Measurements from ENCODE around the gene PACSIN1. TPM values are rescaled to one million over a fixed set of nuclear protein-coding genes. Genes with fewer than 3 reads are reported as not detected.
"Not testable (repeated sequence)": the region's sequence is repeated elsewhere in the genome, so short reads cannot be mapped to it uniquely, and the experiment has no call there.

Gene PACSIN1
- total RNA-seq, 1 experiment from 2014 or later = not detected

GRCh38 chr6:34484899-34485298 is 19.0 kb downstream of the PACSIN1 start:
- DNase-seq (ENCODE audit: low read depth) = peak; percentile 59

DNA sequence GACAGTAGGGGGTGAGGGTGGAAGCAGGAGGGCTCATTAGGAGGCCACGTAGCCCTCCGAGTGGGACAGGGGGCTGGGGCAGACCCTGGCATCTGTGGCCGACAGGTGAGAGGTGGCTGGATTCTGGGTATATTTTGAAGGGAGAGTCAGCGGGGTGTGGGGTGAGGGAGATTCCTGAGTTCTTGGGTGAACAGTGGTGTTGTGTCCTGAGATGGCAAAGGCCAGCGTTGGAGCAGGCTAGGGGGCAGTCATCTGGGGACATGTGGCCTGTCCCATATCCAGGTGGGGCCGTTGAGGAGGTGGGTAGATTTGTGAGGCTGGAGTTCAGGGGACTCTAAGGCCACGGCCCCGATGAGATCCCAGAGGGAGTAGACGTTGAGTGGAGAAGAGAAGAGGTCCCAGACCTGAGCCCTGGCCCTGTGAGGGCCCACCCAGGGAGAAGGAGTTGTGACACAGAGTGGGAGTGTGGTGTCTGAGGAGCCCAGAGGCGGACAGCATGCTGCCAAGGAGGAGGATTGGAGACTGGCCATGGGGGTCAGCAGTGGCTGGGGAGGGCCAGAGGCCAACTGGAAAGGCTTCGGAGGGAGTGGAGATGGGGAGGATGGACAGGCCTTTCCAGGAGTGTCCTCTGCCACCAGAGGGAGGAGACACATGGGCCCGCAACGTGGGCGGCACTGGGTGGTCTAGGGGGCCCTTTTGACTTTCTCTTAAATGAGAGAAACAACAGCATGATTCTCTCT is 19.6 kb downstream of the PACSIN1 start:
- no peak for DNase-seq (ENCODE audit: low read depth)

- no peak for DNase-seq (ENCODE audit: low read depth)
Measured at GRCh38 chr6:34486106-34486740, 20.3 kb downstream of the PACSIN1 start.

DNA sequence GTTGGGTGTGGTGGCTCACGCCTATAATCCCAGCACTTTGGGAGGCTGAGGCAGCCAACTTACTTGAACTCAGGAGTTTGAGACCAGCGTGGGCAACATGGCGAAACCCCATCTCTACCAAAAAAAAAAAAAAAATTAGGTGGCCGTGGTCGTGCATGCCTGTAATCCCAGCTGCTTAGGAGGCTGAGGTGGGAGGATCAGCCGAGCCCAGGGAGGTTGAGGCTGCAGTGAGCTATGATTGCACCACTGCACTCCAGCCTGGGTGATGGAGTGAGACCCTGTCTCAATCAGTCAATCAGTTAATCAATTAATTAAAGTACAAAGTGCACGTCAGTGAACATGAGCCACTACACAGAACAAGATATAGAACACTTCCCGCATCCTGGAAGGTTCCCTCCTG is 21.0 kb downstream of the PACSIN1 start:
- not testable (repeated sequence) for DNase-seq (ENCODE audit: low read depth)

GRCh38 chr6:34487536-34487935 is 21.7 kb downstream of the PACSIN1 start:
- DNase-seq (ENCODE audit: low read depth) = no peak

DNA sequence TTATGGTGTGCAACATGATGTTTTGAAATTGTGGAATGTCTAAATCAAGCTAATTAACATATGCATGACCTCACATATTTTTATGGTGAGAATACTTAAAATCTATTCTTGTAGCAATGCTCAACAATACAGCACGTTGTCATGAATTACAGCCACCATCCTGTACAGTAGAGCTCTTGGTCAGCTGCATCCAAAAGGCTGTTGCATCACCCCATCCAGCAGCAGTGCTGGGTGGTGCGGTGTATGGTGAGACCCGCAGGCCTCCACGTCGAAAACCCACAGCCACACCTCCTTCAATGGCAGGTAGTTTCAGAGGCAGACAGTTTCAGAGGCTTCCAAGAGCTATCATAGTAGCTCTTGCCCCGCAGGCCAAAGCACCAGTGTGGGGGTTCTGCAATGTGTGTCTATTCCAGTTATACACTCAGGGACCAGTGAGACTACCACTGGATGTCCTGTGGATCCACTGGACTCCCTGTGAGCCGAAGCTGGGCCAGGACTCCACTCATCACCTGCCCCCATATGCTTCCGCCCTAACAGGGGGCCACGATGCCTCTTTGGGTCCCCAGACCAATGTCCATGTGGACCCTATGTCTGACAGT is 23.4 kb downstream of the PACSIN1 start:
- DNase-seq (ENCODE audit: low read depth) = no peak

GRCh38 chr6:34490390-34491090 is 24.7 kb downstream of the PACSIN1 start:
- DNase-seq (ENCODE audit: low read depth) = no peak

DNA sequence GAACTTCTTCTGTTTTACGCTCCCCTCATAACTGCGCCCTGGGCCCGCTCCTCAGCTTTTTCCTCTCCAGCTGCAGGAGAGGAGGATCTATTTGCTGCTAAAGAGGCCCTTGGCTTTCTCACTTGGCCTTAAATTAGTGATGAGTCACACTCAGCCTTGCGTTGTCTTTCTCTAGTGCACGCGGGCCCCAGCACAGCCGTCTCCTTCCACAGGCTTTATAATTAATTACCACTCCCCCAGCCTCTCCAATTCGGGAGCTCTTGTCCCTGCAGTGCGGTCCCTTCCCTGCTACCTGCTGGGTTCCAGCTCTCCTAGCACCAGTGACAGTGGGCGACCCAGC is 25.2 kb downstream of the PACSIN1 start:
- no peak for DNase-seq (ENCODE audit: low read depth)

- DNase-seq (ENCODE audit: low read depth) = no peak
Measured at GRCh38 chr6:34493344-34493743, 27.5 kb downstream of the PACSIN1 start.

DNA sequence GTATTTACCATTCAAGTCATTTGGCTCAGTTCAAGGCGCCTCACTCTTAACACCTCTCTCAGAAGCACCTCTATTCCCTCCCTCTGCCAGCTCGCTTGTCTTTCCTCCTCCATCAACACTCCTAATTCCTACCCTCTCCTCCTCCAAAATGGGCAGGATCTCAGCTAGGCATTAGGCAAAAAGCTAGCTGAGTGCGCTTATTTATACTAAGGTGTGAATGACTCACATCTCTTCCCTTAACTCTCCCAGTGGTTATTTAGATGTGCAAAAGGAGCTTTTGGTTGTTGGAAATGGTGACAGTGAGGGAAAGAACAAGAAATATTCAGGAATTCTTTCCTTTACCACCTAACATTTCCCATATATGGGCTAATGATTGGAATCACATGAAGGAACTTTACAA is 29.1 kb downstream of the PACSIN1 start:
- DNase-seq (ENCODE audit: low read depth) = no peak

- DNase-seq (ENCODE audit: low read depth) = no peak
Measured at GRCh38 chr6:34496103-34496685, 30.3 kb downstream of the PACSIN1 start.

DNA sequence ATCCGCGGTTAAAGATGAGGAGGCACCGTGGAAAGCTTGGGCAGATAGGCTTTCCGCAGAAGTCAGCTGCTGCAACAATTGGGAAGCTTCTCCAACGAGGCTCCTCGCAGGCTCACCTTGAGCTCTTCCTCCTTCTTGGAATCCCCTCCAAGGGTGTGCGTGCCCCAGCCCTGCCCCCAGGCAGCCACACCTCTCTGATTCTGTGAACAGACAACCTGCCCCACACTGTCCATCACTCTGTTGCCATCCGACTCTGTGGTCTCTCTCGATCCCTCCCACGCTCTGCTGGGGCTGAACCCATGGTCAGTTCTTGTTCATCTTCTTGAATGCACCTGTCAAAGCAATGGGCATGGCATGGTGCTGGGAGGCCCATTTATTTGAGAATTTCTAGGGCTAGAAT is 31.5 kb downstream of the PACSIN1 start:
- DNase-seq (ENCODE audit: low read depth) = no peak

- no peak for DNase-seq (ENCODE audit: low read depth)
Measured at GRCh38 chr6:34506718-34507117, 40.8 kb downstream of the PACSIN1 start.

- no peak for DNase-seq (ENCODE audit: low read depth)
Measured at GRCh38 chr6:34508425-34508824, 42.5 kb downstream of the PACSIN1 start.

GRCh38 chr6:34509782-34510181 is 43.9 kb downstream of the PACSIN1 start:
- no peak for DNase-seq (ENCODE audit: low read depth)

DNA sequence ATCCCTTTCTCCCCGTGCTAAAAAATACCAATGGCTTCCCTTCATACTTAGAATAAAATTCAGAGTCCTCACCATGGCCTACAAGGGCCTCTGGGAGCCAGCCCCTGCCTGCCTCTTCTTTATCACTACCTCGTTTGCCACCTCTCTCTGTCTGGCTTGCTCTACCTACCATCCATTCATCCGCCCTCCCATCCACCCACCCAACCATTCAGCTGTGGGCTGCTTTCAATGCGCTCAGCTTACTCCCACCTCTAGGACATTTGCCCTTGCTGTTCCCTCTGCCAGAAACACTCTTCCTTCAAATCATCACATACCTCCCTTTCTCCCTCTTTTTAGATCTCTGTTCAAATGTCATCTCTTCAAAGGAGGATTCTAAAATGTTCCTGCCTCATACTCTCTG is 44.4 kb downstream of the PACSIN1 start:
- no peak for DNase-seq (ENCODE audit: low read depth)

- DNase-seq (ENCODE audit: low read depth) = no peak
Measured at GRCh38 chr6:34511214-34511914, 45.5 kb downstream of the PACSIN1 start.

DNA sequence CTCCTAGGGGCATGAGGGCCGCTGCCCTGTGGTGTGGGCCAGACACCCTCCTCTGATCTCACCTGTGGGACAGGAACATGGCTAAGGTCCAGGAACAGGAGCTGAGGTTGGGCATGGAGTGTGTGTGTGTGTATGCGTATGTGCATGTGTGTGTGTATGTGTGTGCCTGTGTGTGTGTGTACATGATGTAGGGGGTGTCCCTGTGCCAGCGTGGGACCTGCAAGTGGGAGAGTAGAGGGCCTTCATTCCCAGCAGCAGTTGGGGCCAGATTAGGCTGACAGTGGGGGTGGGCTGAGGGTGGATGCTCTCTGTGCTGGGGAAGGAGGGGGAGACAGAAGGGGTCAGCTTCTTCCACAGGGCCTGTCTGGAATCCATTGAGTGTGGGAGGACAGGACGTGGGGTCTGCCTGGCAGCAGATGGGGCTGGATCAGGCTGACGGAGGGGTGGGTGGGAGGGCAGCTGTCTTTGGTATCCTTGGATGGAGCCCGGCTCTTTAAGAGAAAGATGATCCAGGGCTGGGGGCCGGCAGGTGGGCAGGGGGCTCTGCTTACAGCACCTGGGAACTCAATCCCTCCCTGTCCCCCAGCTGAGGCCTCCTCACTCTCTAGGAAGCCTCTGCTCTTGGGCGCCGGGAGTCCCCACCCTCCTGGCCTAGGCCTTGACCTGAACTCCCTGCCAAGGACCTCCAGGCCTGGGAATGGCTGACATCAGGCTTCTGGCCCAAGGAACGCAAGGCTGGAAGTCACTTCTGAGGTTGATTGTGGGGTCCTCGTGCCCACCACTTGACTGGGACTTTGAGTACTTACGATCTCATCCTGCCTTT is 46.2 kb downstream of the PACSIN1 start:
- no peak for DNase-seq (ENCODE audit: low read depth)

GRCh38 chr6:34512738-34513115 is 46.9 kb downstream of the PACSIN1 start:
- DNase-seq (ENCODE audit: low read depth) = no peak

GRCh38 chr6:34513646-34514045 is 47.8 kb downstream of the PACSIN1 start:
- DNase-seq (ENCODE audit: low read depth) = no peak
